H1 (cell line): ENCODE results near the gene BUD13. TPM values are rescaled to one million over a fixed set of nuclear protein-coding genes. Genes with fewer than 3 reads are reported as not detected.

Experiments
- CTCF ChIA-PET: fragments of 300-600 bp; sonication (Branson Sonifier 250); formaldehyde crosslinking; loops from one replicate; lab custom pipeline; 2021; ENCODE audit not compliant: partially characterized antibody; lab: Charles Lee
- POLR2A ChIA-PET: fragments of 300-600 bp; sonication (Branson Sonifier 250); formaldehyde crosslinking; loops from one replicate; lab custom pipeline; 2021; ENCODE audit warnings: inconsistent platforms; ENCODE audit not compliant: partially characterized antibody; lab: Charles Lee
- DNase-seq, 2 experiments: peaks; one replicate each; pipeline versions ENCODE4 v3.0.0 to v3.0.0-alpha.2; 2010 to 2022; ENCODE audit warnings: low spot score in 2 of 2, low read depth in 1 of 2, mixed read lengths in 1 of 2
- FAIRE-seq: peaks from 2 replicates; lab custom pipeline; 2011; peaks lifted over from hg19 to GRCh38; lab: Jason Lieb, UNC
- H2AFZ ChIP-seq: 2 replicates; pipeline ENCODE4 v1.8.1; 2012; ENCODE audit warnings: low read length, inconsistent platforms
- H2AK5ac ChIP-seq: 2 replicates; pipeline ENCODE4 v1.6.1; 2013; ENCODE audit warnings: low read depth, low read length
- H2BK120ac ChIP-seq: replicated peaks from 2 replicates; pipeline ENCODE3; 2013; ENCODE audit warnings: low read depth, low read length, inconsistent platforms
- H2BK12ac ChIP-seq: 2 replicates; pipeline ENCODE4 v1.6.1; 2013; ENCODE audit warnings: low read depth, low read length
- H2BK15ac ChIP-seq: 2 replicates; pipeline ENCODE4 v1.6.1; 2013; ENCODE audit warnings: low read length
- H2BK20ac ChIP-seq: 2 replicates; pipeline ENCODE4 v1.6.1; 2013; ENCODE audit warnings: low read length
- H2BK5ac ChIP-seq: 2 replicates; pipeline ENCODE4 v1.6.1; 2013; ENCODE audit warnings: low read depth, low read length
- H3K14ac ChIP-seq: 2 replicates; pipeline ENCODE4 v1.6.1; 2013; ENCODE audit warnings: inconsistent platforms; ENCODE audit not compliant: insufficient read length
- H3K18ac ChIP-seq: 2 replicates; pipeline ENCODE4 v1.6.1; 2013; ENCODE audit warnings: low read length; ENCODE audit errors: extremely low read depth
- H3K23ac ChIP-seq: 2 replicates; pipeline ENCODE4 v1.6.1; 2013; ENCODE audit warnings: inconsistent platforms; ENCODE audit not compliant: insufficient read length
- H3K23me2 ChIP-seq: 2 replicates; pipeline ENCODE4 v1.6.1; 2013; ENCODE audit warnings: low read depth, low read length
- H3K27ac ChIP-seq: 2 replicates; pipeline ENCODE4 v1.6.1; 2011; ENCODE audit warnings: low read depth, low read length, inconsistent platforms
- H3K27me3 ChIP-seq, 4 experiments: replicated peaks in 1 of 4; 1 replicate in 1 of 4; 2 replicates in 3 of 4; pipeline versions ENCODE4 v1.6.1 to v1.8.1; 2011 to 2013; ENCODE audit warnings: low read length in 3 of 4, mild to moderate bottlenecking in 3 of 4, inconsistent platforms in 2 of 4, mixed read lengths in 2 of 4, moderate library complexity in 1 of 4; ENCODE audit not compliant: control insufficient read depth in 3 of 4, insufficient read depth in 3 of 4; ENCODE audit errors: extremely low read depth in 1 of 4
- H3K36me3 ChIP-seq, 4 experiments: 2 replicates each; pipeline versions ENCODE4 v1.6.1 to v1.8.1; 2011 to 2013; ENCODE audit warnings: mild to moderate bottlenecking in 4 of 4, low read length in 3 of 4, moderate library complexity in 2 of 4, control low read depth in 1 of 4, inconsistent platforms in 1 of 4; ENCODE audit not compliant: insufficient read depth in 4 of 4, control insufficient read depth in 2 of 4
- H3K4ac ChIP-seq: replicated peaks from 2 replicates; pipeline ENCODE3; 2013; ENCODE audit warnings: low read length, low read depth, mixed read lengths, inconsistent platforms; ENCODE audit not compliant: insufficient read length
- H3K4me1 ChIP-seq, 4 experiments: replicated peaks in 1 of 4; 1 replicate in 1 of 4; 2 replicates in 3 of 4; pipeline versions ENCODE4 v1.6.1 to v1.8.1; 2011 to 2013; ENCODE audit warnings: low read length in 3 of 4, inconsistent platforms in 2 of 4, mixed read lengths in 1 of 4; ENCODE audit not compliant: insufficient read depth in 4 of 4, control insufficient read depth in 3 of 4
- H3K4me2 ChIP-seq, 2 experiments: 2 replicates each; pipeline versions ENCODE4 v1.6.1 to v1.8.1; 2011 to 2013; ENCODE audit warnings: low read depth in 2 of 2, low read length in 2 of 2, control low read depth in 1 of 2, inconsistent platforms in 1 of 2, mild to moderate bottlenecking in 1 of 2; ENCODE audit not compliant: insufficient read depth in 1 of 2
- H3K4me3 ChIP-seq, 4 experiments: fragments of 200-600, 300-600 bp in 1 of 4; sonication (generic), shearing (Covaris generic), sonication (Bioruptor Twin) in 1 of 4; 2 replicates each; pipeline versions ENCODE4 v1.5.1 to v1.8.1; 2011 to 2016; ENCODE audit warnings: low read length in 4 of 4, low read depth in 3 of 4, control low read depth in 2 of 4, inconsistent platforms in 2 of 4, mild to moderate bottlenecking in 2 of 4, mixed read lengths in 1 of 4, moderate library complexity in 1 of 4; ENCODE audit not compliant: insufficient read depth in 2 of 4; ENCODE audit errors: extremely low read depth in 1 of 4
- H3K56ac ChIP-seq: replicated peaks from 2 replicates; pipeline ENCODE3; 2013; ENCODE audit warnings: low read depth, mild to moderate bottlenecking, mixed read lengths, low read length, inconsistent platforms; ENCODE audit not compliant: insufficient read length
- H3K79me1 ChIP-seq: 2 replicates; pipeline ENCODE4 v1.6.1; 2013; ENCODE audit warnings: low read depth, low read length, control low read depth
- H3K79me2 ChIP-seq, 2 experiments: 2 replicates each; pipeline versions ENCODE4 v1.6.1 to v1.8.1; 2012 to 2013; ENCODE audit warnings: low read length in 2 of 2, mild to moderate bottlenecking in 2 of 2, inconsistent platforms in 1 of 2; ENCODE audit not compliant: insufficient read depth in 2 of 2, control insufficient read depth in 1 of 2
- H3K9ac ChIP-seq, 4 experiments: replicated peaks in 1 of 4; 1 replicate in 1 of 4; 2 replicates in 3 of 4; pipeline versions ENCODE4 v1.6.1 to v1.8.1; 2011 to 2013; ENCODE audit warnings: low read depth in 3 of 4, low read length in 3 of 4, control low read depth in 2 of 4, mild to moderate bottlenecking in 2 of 4, moderate library complexity in 2 of 4, inconsistent platforms in 1 of 4; ENCODE audit errors: extremely low read depth in 1 of 4
- H3K9me3 ChIP-seq, 2 experiments: 2 replicates each; pipeline versions ENCODE4 v1.6.1 to v1.8.1; 2012 to 2013; ENCODE audit warnings: mild to moderate bottlenecking in 2 of 2, moderate library complexity in 2 of 2, control low read depth in 1 of 2, inconsistent platforms in 1 of 2, low read depth in 1 of 2, low read length in 1 of 2, mixed read lengths in 1 of 2; ENCODE audit not compliant: insufficient read depth in 2 of 2
- H4K20me1 ChIP-seq, 2 experiments: replicated peaks in 1 of 2; 2 replicates each; pipeline versions ENCODE3 to v1.8.1; 2011 to 2013; ENCODE audit warnings: inconsistent platforms in 2 of 2, low read length in 2 of 2, mild to moderate bottlenecking in 1 of 2; ENCODE audit not compliant: insufficient read depth in 2 of 2, control insufficient read depth in 1 of 2
- H4K5ac ChIP-seq: 2 replicates; pipeline ENCODE4 v1.6.1; 2013; ENCODE audit warnings: low read length, low read depth, mixed read lengths, inconsistent platforms; ENCODE audit not compliant: insufficient read length
- H4K8ac ChIP-seq: 2 replicates; pipeline ENCODE4 v1.8.0; 2013; ENCODE audit warnings: mild to moderate bottlenecking, moderate library complexity, low read length, inconsistent platforms; ENCODE audit not compliant: insufficient read depth; ENCODE audit errors: extremely low read depth
- H4K91ac ChIP-seq: replicated peaks from 2 replicates; pipeline ENCODE3; 2013; ENCODE audit warnings: low read length, mixed read lengths, inconsistent platforms; ENCODE audit not compliant: insufficient read length
- EP300 ChIP-seq, 2 experiments: IDR thresholded peaks; 1 replicate in 1 of 2; 2 replicates in 1 of 2; pipeline ENCODE4 v1.6.1; 2011 to 2012; ENCODE audit warnings: low read depth in 2 of 2, low read length in 2 of 2, mild to moderate bottlenecking in 2 of 2, borderline replicate concordance in 1 of 2, inconsistent platforms in 1 of 2, moderate library complexity in 1 of 2
- EZH2 ChIP-seq: fragments of 200-600 bp; sonication (generic); IDR thresholded peaks from 2 replicates; pipeline ENCODE4 v1.7.1; 2012; ENCODE audit warnings: low read depth, mild to moderate bottlenecking, moderate library complexity, low read length, inconsistent platforms; ENCODE audit not compliant: severe bottlenecking
- GTF2F1 ChIP-seq: IDR thresholded peaks from 2 replicates; pipeline ENCODE4 v1.6.1; 2012; ENCODE audit warnings: low read depth, low read length, improper control_type of control experiment, borderline replicate concordance
- KDM5A ChIP-seq: fragments of 200-600 bp; IDR thresholded peaks from 2 replicates; pipeline ENCODE4 v1.7.1; 2012; ENCODE audit warnings: mild to moderate bottlenecking, low read length, inconsistent platforms, mixed read lengths
- RFX5 ChIP-seq: IDR thresholded peaks from 2 replicates; pipeline ENCODE4 v1.6.1; 2011; ENCODE audit warnings: low read depth, low read length, improper control_type of control experiment, borderline replicate concordance
- RNF2 ChIP-seq: fragments of 200-900, 300-1000 bp; sonication (generic); IDR thresholded peaks from 2 replicates; pipeline ENCODE4 v1.7.1; 2016; ENCODE audit warnings: borderline replicate concordance, low read depth, mild to moderate bottlenecking, antibody characterized with exemption, low read length; ENCODE audit not compliant: poor library complexity, severe bottlenecking; ENCODE audit errors: missing control alignments
- SUZ12 ChIP-seq: fragments of 200-600 bp; sonication (generic); IDR thresholded peaks from 2 replicates; pipeline ENCODE4 v1.6.1; 2012; ENCODE audit warnings: mild to moderate bottlenecking, inconsistent platforms, low read length, moderate library complexity, mixed read lengths
- TAF7 ChIP-seq: optimal IDR thresholded peaks from 2 replicates; pipeline ENCODE3; 2011; ENCODE audit warnings: low read depth, mild to moderate bottlenecking, inconsistent platforms, low read length, moderate library complexity, borderline replicate concordance
- TBP ChIP-seq: IDR thresholded peaks from 2 replicates; pipeline ENCODE4 v1.6.1; 2011; ENCODE audit warnings: low read depth, low read length, improper control_type of control experiment
- whole genome bisulfite sequencing, 2 experiments: shearing (Covaris generic) in 1 of 2; methylation state at CpG; one replicate each; pipeline versions ENCODE4 v1.1.6 to v1.1.7; 2013 to 2015; ENCODE audit warnings: low lambda C conversion rate in 2 of 2, mixed read lengths in 2 of 2, inconsistent platforms in 1 of 2, low coverage in 1 of 2, missing lambda C conversion rate in 1 of 2; ENCODE audit not compliant: insufficient replicate concordance in 2 of 2, insufficient coverage in 1 of 2, insufficient read length in 1 of 2; ENCODE audit errors: extremely low coverage in 1 of 2, missing lambda C conversion rate in 1 of 2; 5-methylcytosine and 5-hydroxymethylcytosine counted together
- polyA plus RNA-seq, 7 experiments: library from polyadenylated mRNA; depleted of rRNA in 3 of 7; stranded (reverse) in 5 of 7; unstranded in 2 of 7; fragments of >200 nt in 5 of 7; fragments of 200-250 nt in 2 of 7; gene quantifications; 1 replicate in 5 of 7; 2 replicates in 1 of 7; 4 replicates in 1 of 7; pipeline versions ENCODE4 v1.2.1 to v1.2.3, GENCODE V29; 2011 to 2013; ENCODE audit warnings: missing spikeins in 2 of 7, mixed read lengths in 2 of 7
- total RNA-seq: library from RNA; stranded (reverse); fragmentation: NEBNext Ultra II Directional; extraction: Animal tissue kit (Norgen Biotek cat#: 25700); gene quantifications from 2 replicates; pipeline ENCODE4 v1.2.1, GENCODE V29; 2021
- TF ChIP-seq, protein P1 (sequence below): IDR thresholded peaks from 2 replicates; pipeline ENCODE4 v1.6.1; 2012; ENCODE audit warnings: low read length, inconsistent platforms

BUD13 gene
- total and polyA plus RNA-seq, 2 of the 8 experiments (the other 6 are each of a cell fraction or from before 2014, with no cell fraction given), result 24.8 to 27.2 TPM

GRCh38 chr11:116786966-116787365 lies 14.2 kb upstream of the BUD13 start:
- Histone ChIP-seq H2BK20ac (no peak overlapping the region), H3K27ac (no peak overlapping the region)
- FAIRE-seq, result no peak
- TF ChIP-seq RNF2, result no peak
- TF ChIP-seq, protein P1, sequence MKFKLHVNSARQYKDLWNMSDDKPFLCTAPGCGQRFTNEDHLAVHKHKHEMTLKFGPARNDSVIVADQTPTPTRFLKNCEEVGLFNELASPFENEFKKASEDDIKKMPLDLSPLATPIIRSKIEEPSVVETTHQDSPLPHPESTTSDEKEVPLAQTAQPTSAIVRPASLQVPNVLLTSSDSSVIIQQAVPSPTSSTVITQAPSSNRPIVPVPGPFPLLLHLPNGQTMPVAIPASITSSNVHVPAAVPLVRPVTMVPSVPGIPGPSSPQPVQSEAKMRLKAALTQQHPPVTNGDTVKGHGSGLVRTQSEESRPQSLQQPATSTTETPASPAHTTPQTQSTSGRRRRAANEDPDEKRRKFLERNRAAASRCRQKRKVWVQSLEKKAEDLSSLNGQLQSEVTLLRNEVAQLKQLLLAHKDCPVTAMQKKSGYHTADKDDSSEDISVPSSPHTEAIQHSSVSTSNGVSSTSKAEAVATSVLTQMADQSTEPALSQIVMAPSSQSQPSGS, result no peak
- no peak for TF ChIP-seq EP300 (IDR thresholded peaks at IDR 0.05; ENCODE audit: borderline replicate concordance in 1 of 2, low read depth in 2 of 2, low read length in 2 of 2)
- no peak for TF ChIP-seq KDM5A
- TF ChIP-seq SUZ12, result no peak
- TF ChIP-seq TAF7, result no peak
- no peak for TF ChIP-seq GTF2F1
- TF ChIP-seq EZH2, result no peak
- TF ChIP-seq TBP, result no peak
- no peak for TF ChIP-seq RFX5

More at GRCh38 chr11:116786966-116787365, 14.2 kb upstream of the BUD13 start:
- H3K18ac ChIP-seq, result no peak overlapping the region
- H3K23ac ChIP-seq, result no peak overlapping the region
- WGBS, 2 experiments, result 77% methylated on average over 5 of the region's 5 CpGs; no CpG with 5 or more reads in 1 of the 2 experiments
- no peak overlapping the region for H3K56ac ChIP-seq
- H3K79me1 ChIP-seq, result peaks cover 5% of the 10 kb centered on the region; the same call in 1 of the 2 replicates
- no peak overlapping the region for H2BK15ac ChIP-seq
- no peak for DNase-seq
- H2AFZ ChIP-seq, result no peak overlapping the region
- no peak overlapping the region; the same call in 1 of the 2 replicates for H4K8ac ChIP-seq
- peaks cover 2 to 9% (median 5%) of the 10 kb centered on the region in 4 experiments for H3K4me1 ChIP-seq
- H3K9ac ChIP-seq, result peak overlapping the region in 1 of 4 experiments; percentile 65; a peak in 3 of 7 replicates
- H3K23me2 ChIP-seq, result peaks cover 11% of the 10 kb centered on the region
- peak overlapping the region; percentile 79 to 93 (median 85) for H3K4me3 ChIP-seq
- H3K4ac ChIP-seq, result no peak overlapping the region
- H3K36me3 ChIP-seq, result peaks cover 33 to 46% (median 39%) of the 10 kb centered on the region in 4 experiments
- no peak overlapping the region for H2BK12ac ChIP-seq
- no peak overlapping the region for H3K14ac ChIP-seq
- H3K4me2 ChIP-seq, result peak overlapping the region; percentile 92 to 94
- H2BK5ac ChIP-seq, result no peak overlapping the region
- no peaks in the 10 kb centered on the region for H3K9me3 ChIP-seq
- no peak overlapping the region for H4K91ac ChIP-seq
- H3K27me3 ChIP-seq, result peaks cover 0 to 11% (median 3%) of the 10 kb centered on the region in 4 experiments; a peak in 4 of 7 replicates
- H4K20me1 ChIP-seq, result no peaks in the 10 kb centered on the region
- H3K79me2 ChIP-seq, result peaks cover 0 to 15% of the 10 kb centered on the region in 2 experiments; a peak in 2 of 4 replicates
- ChIA-PET CTCF (interaction anchor here (0.7 to 12.1 kb wide), 10 partner anchors 8 to 89 kb away, joined by 3 to 237 read pairs (median 4); partner anchors contain the start of genes APOA1, APOA4 and APOC3), POLR2A (interaction anchor here (1.0 to 6.0 kb wide), 7 partner anchors 9 to 445 kb away, joined by 3 to 29 read pairs (median 4); partner anchors contain the start of genes APOA1, BUD13 and PCSK7)
- no peak overlapping the region for H2AK5ac ChIP-seq
- no peak overlapping the region for H4K5ac ChIP-seq
- no peak overlapping the region for H2BK120ac ChIP-seq
